Small intestine (tissue), 7 donors: Measurements from ENCODE around the gene OR14I1. TPM values are rescaled to one million over a fixed set of nuclear protein-coding genes. Genes with fewer than 3 reads are reported as not detected.

ENCODE experiments used
- DNase-seq, 2 donors: peaks; one replicate each; pipeline versions ENCODE4 v3.0.0 to v3.0.0-alpha.2; 2013
- FAIRE-seq: peaks from 2 replicates; lab custom pipeline; 2012; peaks lifted over from hg19 to GRCh38; lab: Jason Lieb, UNC
- H3K27ac ChIP-seq, 3 donors: one replicate each; pipeline ENCODE4 v1.5.1; 2013; ENCODE audit warnings: low read length in 2 of 3, mild to moderate bottlenecking in 2 of 3, control low read depth in 1 of 3, inconsistent platforms in 1 of 3, low read depth in 1 of 3, moderate library complexity in 1 of 3
- H3K27me3 ChIP-seq, 3 donors: one replicate each; pipeline ENCODE4 v1.6.1; 2013; ENCODE audit warnings: low read length in 3 of 3, inconsistent platforms in 1 of 3; ENCODE audit not compliant: control insufficient read depth in 3 of 3, insufficient read depth in 3 of 3
- H3K36me3 ChIP-seq, 3 donors: one replicate each; pipeline ENCODE4 v1.6.1; 2013; ENCODE audit warnings: low read length in 3 of 3, inconsistent platforms in 1 of 3, low read depth in 1 of 3, mild to moderate bottlenecking in 1 of 3, moderate library complexity in 1 of 3; ENCODE audit not compliant: control insufficient read depth in 3 of 3, insufficient read depth in 2 of 3
- H3K4me1 ChIP-seq, 3 donors: one replicate each; pipeline ENCODE4 v1.6.1; 2013; ENCODE audit warnings: low read length in 2 of 3, inconsistent platforms in 1 of 3, low read depth in 1 of 3, mild to moderate bottlenecking in 1 of 3, moderate library complexity in 1 of 3; ENCODE audit not compliant: control insufficient read depth in 3 of 3, insufficient read depth in 2 of 3
- H3K4me3 ChIP-seq, 3 donors: one replicate each; pipeline ENCODE4 v1.5.1; 2013; ENCODE audit warnings: low read length in 3 of 3, control low read depth in 1 of 3, inconsistent platforms in 1 of 3, low read depth in 1 of 3, mild to moderate bottlenecking in 1 of 3, moderate library complexity in 1 of 3
- H3K9me3 ChIP-seq, 2 donors: one replicate each; pipeline ENCODE4 v1.6.1; 2013; ENCODE audit warnings: low read depth in 1 of 2, low read length in 1 of 2; ENCODE audit not compliant: control insufficient read depth in 2 of 2, insufficient read depth in 1 of 2
- WGBS, 3 donors: extraction: QIAGEN DNeasy Blood & Tissue Kit; methylation state at CpG; one replicate each; pipeline ENCODE4 v1.1.7; 2013; 5-methylcytosine and 5-hydroxymethylcytosine counted together
- polyA plus RNA-seq, 4 donors: library from polyadenylated mRNA; stranded (reverse) in 3 of 4; unstranded in 1 of 4; fragments of 200-250 nt in 3 of 4; fragments of 120-200 nt in 1 of 4; gene quantifications; one replicate each; pipeline versions ENCODE4 v1.2.1 to v1.2.3, GENCODE V29; 2013
- donor health status: healthy with polysubstance abuse.
- donor health status: control.
- donor health status: control.
- donor health status: Bipolar disorder and iron deficiency.
- donor health status: healthy.

The OR14I1 gene
- polyA plus RNA-seq, 4 donors = not detected

GRCh38 chr1:248736977-248737376, 34.4 kb upstream of the OR14I1 start:
- no peaks in the 10 kb centered on the region for H3K4me1 ChIP-seq
- FAIRE-seq (no peak), DNase-seq (no peak)
- H3K9me3 ChIP-seq = peaks cover 0 to 24% of the 10 kb centered on the region in 2 donors
- no peak overlapping the region for H3K4me3 ChIP-seq
- 73 to 85% (median 73%) methylated on average over 4 of the region's 4 CpGs for WGBS, 3 donors
- no peaks in the 10 kb centered on the region for H3K27me3 ChIP-seq
- H3K27ac ChIP-seq = no peak overlapping the region
- H3K36me3 ChIP-seq = no peaks in the 10 kb centered on the region

- Histone ChIP-seq H3K4me3 (no peak overlapping the region), H3K27ac (no peak overlapping the region), H3K36me3 (no peaks in the 10 kb centered on the region), H3K9me3 (peaks cover 0 to 21% of the 10 kb centered on the region in 2 donors), H3K27me3 (no peaks in the 10 kb centered on the region), H3K4me1 (no peaks in the 10 kb centered on the region)
- WGBS, 3 donors = 76 to 91% (median 83%) methylated on average over 5 of the region's 5 CpGs
- FAIRE-seq = no peak
- DNase-seq = no peak
Observed at GRCh38 chr1:248733566-248733965, 31.0 kb upstream of the OR14I1 start.

GRCh38 chr1:248730507-248731335, 28.2 kb upstream of the OR14I1 start:
- no peaks in the 10 kb centered on the region for H3K4me1 ChIP-seq
- WGBS, 3 donors = 76 to 87% (median 80%) methylated on average over 13 of the region's 13 CpGs
- DNase-seq (no peak), FAIRE-seq (no peak)
- no peak overlapping the region for H3K4me3 ChIP-seq
- peaks cover 0 to 15% of the 10 kb centered on the region in 2 donors for H3K9me3 ChIP-seq
- no peaks in the 10 kb centered on the region for H3K27me3 ChIP-seq
- no peaks in the 10 kb centered on the region for H3K36me3 ChIP-seq
- H3K27ac ChIP-seq = no peak overlapping the region

GRCh38 chr1:248714248-248714647, 11.7 kb upstream of the OR14I1 start:
- Histone ChIP-seq H3K4me1 (no peaks in the 10 kb centered on the region), H3K36me3 (no peaks in the 10 kb centered on the region), H3K27me3 (no peaks in the 10 kb centered on the region), H3K4me3 (no peak overlapping the region), H3K27ac (no peak overlapping the region), H3K9me3 (peaks cover 0 to 19% of the 10 kb centered on the region in 2 donors)
- FAIRE-seq (no peak), DNase-seq (no peak)
- 42 to 59% (median 50%) methylated on average over 3 of the region's 3 CpGs for WGBS, 3 donors

GRCh38 chr1:248710305-248710900, 7.8 kb upstream of the OR14I1 start:
- Histone ChIP-seq H3K4me3 (no peak overlapping the region), H3K4me1 (no peaks in the 10 kb centered on the region), H3K27me3 (no peaks in the 10 kb centered on the region), H3K36me3 (no peaks in the 10 kb centered on the region), H3K27ac (no peak overlapping the region), H3K9me3 (peaks cover 0 to 23% of the 10 kb centered on the region in 2 donors)
- 81 to 87% (median 82%) methylated on average over 4 of the region's 4 CpGs for WGBS, 3 donors
- FAIRE-seq (no peak), DNase-seq (no peak)

GRCh38 chr1:248704606-248705005, 2.0 kb upstream of the OR14I1 start:
- peak; percentile 60 to 93 for DNase-seq
- Histone ChIP-seq H3K9me3 (peaks cover 0 to 16% of the 10 kb centered on the region in 2 donors), H3K27ac (peak overlapping the region in 2 of 3 donors; percentile 9 to 39), H3K4me3 (no peak overlapping the region), H3K27me3 (no peaks in the 10 kb centered on the region), H3K36me3 (no peaks in the 10 kb centered on the region), H3K4me1 (peaks cover 0 to 2% (median 0%) of the 10 kb centered on the region in 3 donors)
- 14 to 58% (median 25%) methylated on average over 2 of the region's 2 CpGs for WGBS, 3 donors
- no peak for FAIRE-seq

GRCh38 chr1:248703674-248704073, 1.1 kb upstream of the OR14I1 start:
- peaks cover 0 to 2% (median 0%) of the 10 kb centered on the region in 3 donors for H3K4me1 ChIP-seq
- H3K36me3 ChIP-seq = no peaks in the 10 kb centered on the region
- no peaks in the 10 kb centered on the region for H3K27me3 ChIP-seq
- peak in 1 of 2 donors; percentile 25 for DNase-seq
- WGBS, 3 donors = 30 to 55% (median 41%) methylated on average over 2 of the region's 2 CpGs
- H3K9me3 ChIP-seq = peaks cover 0 to 16% of the 10 kb centered on the region in 2 donors
- H3K4me3 ChIP-seq = no peak overlapping the region
- no peak overlapping the region for H3K27ac ChIP-seq
- FAIRE-seq = no peak

- H3K4me3 ChIP-seq = no peak overlapping the region
- no peak for DNase-seq
- no peaks in the 10 kb centered on the region for H3K36me3 ChIP-seq
- FAIRE-seq = no peak
- WGBS, 3 donors = 60 to 71% (median 67%) methylated on average over 1 of the region's 1 CpG
- peaks cover 0 to 3% (median 0%) of the 10 kb centered on the region in 3 donors for H3K4me1 ChIP-seq
- no peaks in the 10 kb centered on the region for H3K27me3 ChIP-seq
- no peak overlapping the region for H3K27ac ChIP-seq
- H3K9me3 ChIP-seq = no peaks in the 10 kb centered on the region
Observed at GRCh38 chr1:248699099-248699498, 3.5 kb downstream of the OR14I1 start.
